Fibroblast of the aortic adventitia (primary cell): ENCODE data around the gene ANO5. TPM values are rescaled to one million over a fixed set of nuclear protein-coding genes. Genes with fewer than 3 reads are reported as not detected.

Experiments
- DNase-seq: peaks from one replicate; pipeline ENCODE4 v3.0.0-alpha.2; 2010; ENCODE audit warnings: low read depth
- H3K4me3 ChIP-seq: 2 replicates; pipeline ENCODE4 v1.5.1; 2011; ENCODE audit warnings: low read depth, mild to moderate bottlenecking, control low read depth, low read length, moderate library complexity
- total RNA-seq: library from RNA; depleted of rRNA; stranded (reverse); fragments of >200 nt; gene quantifications from 2 replicates; pipeline ENCODE4 v1.2.3, GENCODE V29; 2012; ENCODE audit warnings: low replicate concordance
- TF ChIP-seq, protein P1 (sequence below): IDR thresholded peaks from 2 replicates; pipeline ENCODE4 v1.5.1; 2011; ENCODE audit warnings: mild to moderate bottlenecking, low read length, control low read depth, inconsistent platforms; ENCODE audit not compliant: insufficient read depth

The ANO5 gene
- total RNA-seq, 1 donor: not detected

DNA sequence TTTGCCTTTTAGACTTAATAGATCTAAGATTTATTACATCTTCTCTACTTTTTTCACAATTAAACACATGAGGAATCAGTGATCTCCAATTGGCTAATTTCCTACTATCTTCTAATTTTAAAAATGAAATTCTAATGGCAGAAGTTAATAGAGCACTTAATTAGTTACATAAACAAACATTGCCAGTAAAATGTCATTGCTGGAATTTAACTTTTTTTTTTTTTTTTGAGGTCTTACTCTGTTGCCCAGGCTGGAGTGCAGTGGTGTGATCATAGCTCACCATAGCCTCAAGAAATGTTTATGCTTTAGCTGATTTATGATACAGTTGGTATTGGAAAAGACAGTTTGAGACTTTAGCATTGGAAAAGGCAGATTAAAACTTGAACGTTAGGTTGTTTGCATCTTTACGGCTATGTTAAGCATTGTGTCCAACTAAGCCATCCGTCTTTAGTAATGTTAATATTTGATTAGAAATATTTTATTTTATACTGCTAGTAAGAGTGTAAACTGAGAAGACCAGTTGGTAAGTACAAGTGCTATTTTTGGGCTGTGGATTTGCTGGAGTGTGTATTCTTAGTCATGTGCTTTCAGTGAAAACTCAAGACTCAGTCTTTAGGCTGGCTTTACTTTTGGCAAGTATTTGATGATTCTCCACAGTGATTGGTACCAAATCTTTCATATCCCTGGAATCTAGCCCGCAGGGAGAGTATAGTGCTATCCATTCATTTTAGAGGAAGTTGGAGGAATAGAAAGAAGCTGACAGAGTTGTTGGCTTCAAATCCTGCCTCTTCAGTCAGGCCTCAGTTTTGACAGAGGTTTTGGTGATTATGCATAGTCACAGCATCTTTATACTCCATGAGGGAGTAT is 4.5 kb downstream of the ANO5 start:
- no peak for DNase-seq
- H3K4me3 ChIP-seq: no peak overlapping the region
- TF ChIP-seq, protein P1, sequence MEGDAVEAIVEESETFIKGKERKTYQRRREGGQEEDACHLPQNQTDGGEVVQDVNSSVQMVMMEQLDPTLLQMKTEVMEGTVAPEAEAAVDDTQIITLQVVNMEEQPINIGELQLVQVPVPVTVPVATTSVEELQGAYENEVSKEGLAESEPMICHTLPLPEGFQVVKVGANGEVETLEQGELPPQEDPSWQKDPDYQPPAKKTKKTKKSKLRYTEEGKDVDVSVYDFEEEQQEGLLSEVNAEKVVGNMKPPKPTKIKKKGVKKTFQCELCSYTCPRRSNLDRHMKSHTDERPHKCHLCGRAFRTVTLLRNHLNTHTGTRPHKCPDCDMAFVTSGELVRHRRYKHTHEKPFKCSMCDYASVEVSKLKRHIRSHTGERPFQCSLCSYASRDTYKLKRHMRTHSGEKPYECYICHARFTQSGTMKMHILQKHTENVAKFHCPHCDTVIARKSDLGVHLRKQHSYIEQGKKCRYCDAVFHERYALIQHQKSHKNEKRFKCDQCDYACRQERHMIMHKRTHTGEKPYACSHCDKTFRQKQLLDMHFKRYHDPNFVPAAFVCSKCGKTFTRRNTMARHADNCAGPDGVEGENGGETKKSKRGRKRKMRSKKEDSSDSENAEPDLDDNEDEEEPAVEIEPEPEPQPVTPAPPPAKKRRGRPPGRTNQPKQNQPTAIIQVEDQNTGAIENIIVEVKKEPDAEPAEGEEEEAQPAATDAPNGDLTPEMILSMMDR: no peak

DNA sequence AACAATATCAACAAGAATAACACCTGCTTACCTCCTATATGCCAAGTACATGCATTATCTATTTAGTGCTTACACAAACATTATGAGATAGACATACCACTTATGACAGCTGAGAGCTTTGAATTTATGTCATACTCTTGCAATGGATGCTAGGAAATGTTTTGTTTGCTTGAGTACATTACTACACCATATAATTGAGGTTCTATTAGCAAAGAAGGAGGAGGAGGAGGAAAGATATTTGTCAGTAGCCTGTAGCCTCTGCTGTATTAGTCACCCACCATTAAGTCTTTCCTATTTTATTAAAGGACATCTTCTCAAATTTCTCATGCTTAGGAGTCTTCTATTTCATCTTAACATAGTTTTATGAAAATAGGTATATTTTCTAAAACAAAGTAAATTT is 6.4 kb downstream of the ANO5 start:
- TF ChIP-seq, protein P1: no peak
- H3K4me3 ChIP-seq: no peak overlapping the region
- no peak for DNase-seq

DNA sequence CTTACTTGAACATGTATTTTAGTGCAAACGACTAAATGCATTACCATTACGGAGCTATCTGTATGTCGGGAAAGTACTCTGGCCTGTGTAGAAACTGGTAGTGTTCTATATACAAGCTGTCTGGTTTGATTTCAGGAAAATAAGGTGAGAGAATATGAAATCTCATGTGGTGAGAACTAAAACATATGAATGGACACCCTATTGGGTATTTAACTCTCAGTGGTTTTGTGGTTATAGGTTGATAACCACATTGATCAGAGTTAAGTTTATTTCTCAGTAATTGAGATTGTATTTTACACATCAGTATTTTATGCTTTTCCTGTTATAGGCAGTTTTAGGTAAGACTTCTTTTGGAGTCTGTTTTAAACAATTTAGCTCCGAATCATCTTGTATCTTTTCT is 10.4 kb downstream of the ANO5 start:
- TF ChIP-seq, protein P1: no peak
- DNase-seq: no peak
- no peak overlapping the region for H3K4me3 ChIP-seq

DNA sequence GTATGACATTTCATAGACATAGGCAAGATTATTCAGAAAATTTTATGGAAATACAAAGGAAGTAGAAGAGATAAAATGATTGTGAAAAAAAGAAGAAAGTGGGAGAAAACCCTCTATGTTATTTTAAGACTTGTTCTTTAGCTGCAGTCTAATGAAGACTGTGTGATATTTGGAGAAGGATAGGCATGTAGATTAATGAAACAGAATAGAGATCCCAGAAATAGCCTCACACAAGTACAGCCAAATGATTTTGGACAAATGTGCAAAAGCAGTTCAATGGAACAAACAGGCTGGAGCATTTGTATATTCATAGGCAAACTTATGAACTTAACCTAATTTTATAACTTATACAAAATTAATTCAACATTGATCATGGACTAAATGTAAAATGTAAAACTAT is 14.3 kb downstream of the ANO5 start:
- TF ChIP-seq, protein P1: no peak
- H3K4me3 ChIP-seq: no peak overlapping the region
- DNase-seq: no peak

DNA sequence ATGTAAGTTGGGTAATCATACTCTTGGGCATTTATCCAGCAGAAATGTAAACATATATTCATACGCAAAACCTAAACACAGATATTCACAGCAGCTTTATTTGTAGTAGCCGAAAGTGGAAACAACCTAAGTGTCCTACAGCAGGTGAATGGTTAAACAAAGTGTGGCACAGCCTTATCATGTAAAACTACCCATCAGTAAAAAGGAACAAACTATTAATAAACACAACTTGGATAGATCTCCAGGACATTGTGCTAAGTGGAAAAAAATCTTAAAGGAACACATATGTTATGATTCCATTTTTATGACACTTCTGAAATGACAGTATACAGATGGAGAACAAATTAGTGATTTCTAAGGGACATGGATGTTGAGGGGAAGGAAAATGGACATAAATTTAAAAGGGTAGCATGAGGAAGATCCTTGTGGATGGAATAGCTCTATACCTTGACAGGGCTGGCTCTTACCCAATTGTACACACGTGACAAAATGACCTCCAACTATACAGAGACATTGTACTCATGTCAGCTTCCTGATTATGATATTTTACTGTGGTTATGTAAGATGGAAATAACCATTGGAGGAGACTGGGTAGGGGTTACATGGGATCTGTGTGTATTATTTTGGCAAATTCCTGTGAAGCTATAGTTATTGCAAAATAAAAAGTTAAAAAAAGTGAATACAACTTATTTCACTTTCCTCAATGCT is 15.4 kb downstream of the ANO5 start:
- no peak overlapping the region for H3K4me3 ChIP-seq
- TF ChIP-seq, protein P1: no peak
- DNase-seq: no peak

DNA sequence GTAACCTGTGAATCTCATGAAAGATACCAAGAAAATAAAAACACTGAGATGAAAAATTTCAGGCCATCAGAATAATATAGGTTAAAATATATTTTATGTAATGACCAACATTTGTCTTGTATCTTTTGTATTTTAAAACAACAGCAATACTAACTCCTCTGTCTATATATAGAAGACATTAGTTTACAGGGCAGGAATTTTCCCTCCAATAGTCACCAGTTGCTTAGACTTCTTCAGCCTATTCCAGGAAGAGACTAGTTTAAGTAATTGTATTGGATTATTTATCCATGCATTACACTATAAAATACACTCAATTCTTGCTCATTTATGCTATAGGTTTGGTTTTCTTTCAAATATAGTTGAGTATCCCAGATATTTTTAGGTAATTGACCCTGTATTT is 24.1 kb downstream of the ANO5 start:
- TF ChIP-seq, protein P1: no peak

More for the DNA sequence above, 24.1 kb downstream of the ANO5 start:
- DNase-seq: no peak
- H3K4me3 ChIP-seq: no peak overlapping the region
